HepG2 (cell line): ENCODE measurements around the gene SMAD3. TPM values are rescaled to one million over a fixed set of nuclear protein-coding genes. Genes with fewer than 3 reads are reported as not detected.

ENCODE experiments used
- ATF7 ChIP-seq, 2 experiments: fragments of 450-650 bp in 1 of 2; sonication (generic) in 1 of 2; formaldehyde crosslinking in 1 of 2; IDR thresholded peaks; 2 replicates each; pipeline versions ENCODE4 v1.4.0 to v1.6.1; 2016 to 2020; ENCODE audit warnings: antibody characterized with exemption in 1 of 2, mild to moderate bottlenecking in 1 of 2, missing genetic modification reagents in 1 of 2
- BHLHE40 ChIP-seq: IDR thresholded peaks from 2 replicates; pipeline ENCODE4 v1.6.1; 2011; ENCODE audit warnings: low read length, improper control_type of control experiment
- CCDC6 ChIP-seq: sonication (generic); formaldehyde crosslinking; IDR thresholded peaks from 2 replicates; pipeline ENCODE4 v1.8.1; 2022; ENCODE audit warnings: mild to moderate bottlenecking, missing genetic modification reagents, moderate library complexity
- DNMT3B ChIP-seq: conservative IDR thresholded peaks from 2 replicates; pipeline ENCODE4 v1.6.1; 2016; ENCODE audit warnings: missing biosample characterization, control low read depth
- JARID2 ChIP-seq: sonication (generic); formaldehyde crosslinking; IDR thresholded peaks from 2 replicates; pipeline ENCODE4 v1.8.1; 2023; ENCODE audit warnings: missing genetic modification reagents, inconsistent platforms; ENCODE audit not compliant: insufficient replicate concordance
- JUND ChIP-seq: sonication (generic); formaldehyde crosslinking; IDR thresholded peaks from 2 replicates; pipeline ENCODE4 v1.8.0; 2022; ENCODE audit warnings: mild to moderate bottlenecking, missing genetic modification reagents
- NFKBIZ ChIP-seq: IDR thresholded peaks from 2 replicates; pipeline ENCODE4 v1.6.1; 2018; ENCODE audit warnings: missing genetic modification reagents, missing compliant biosample characterization
- RAD21 ChIP-seq: fragments of 450-650 bp; formaldehyde crosslinking; IDR thresholded peaks from 2 replicates; pipeline ENCODE4 v1.5.0; 2020; ENCODE audit warnings: mild to moderate bottlenecking
- REXO4 ChIP-seq: sonication (generic); formaldehyde crosslinking; IDR thresholded peaks from 2 replicates; pipeline ENCODE4 v1.8.0; 2022; ENCODE audit warnings: missing genetic modification reagents, mild to moderate bottlenecking, borderline replicate concordance
- SIX4 ChIP-seq: sonication (generic); formaldehyde crosslinking; IDR thresholded peaks from 2 replicates; pipeline ENCODE4 v1.4.0; 2020; ENCODE audit warnings: missing genetic modification reagents
- ZBTB33 ChIP-seq: sonication (generic); formaldehyde crosslinking; IDR thresholded peaks from 2 replicates; pipeline ENCODE4 v1.4.0; 2020; ENCODE audit warnings: missing genetic modification reagents
- ZBTB40 ChIP-seq, 2 experiments: fragments of 450-650 bp in 1 of 2; sonication (generic) in 1 of 2; formaldehyde crosslinking in 1 of 2; IDR thresholded peaks; 2 replicates each; pipeline versions ENCODE4 v1.6.1 to v1.8.0; 2016 to 2022; ENCODE audit warnings: antibody characterized with exemption in 1 of 2, mild to moderate bottlenecking in 1 of 2, missing genetic modification reagents in 1 of 2
- ZBTB8A ChIP-seq: sonication (generic); formaldehyde crosslinking; IDR thresholded peaks from 2 replicates; pipeline ENCODE4 v1.4.0; 2020; ENCODE audit warnings: mild to moderate bottlenecking, low read depth, missing genetic modification reagents, borderline replicate concordance
- ZNF232 ChIP-seq: sonication (generic); formaldehyde crosslinking; IDR thresholded peaks from 2 replicates; pipeline ENCODE4 v1.4.0; 2020; ENCODE audit warnings: missing genetic modification reagents, borderline replicate concordance
- ZNF337 ChIP-seq: sonication (generic); formaldehyde crosslinking; IDR thresholded peaks from 2 replicates; pipeline ENCODE4 v1.5.1; 2020; ENCODE audit warnings: missing genetic modification reagents, low read depth, mild to moderate bottlenecking, borderline replicate concordance
- ZNF570 ChIP-seq: sonication (generic); formaldehyde crosslinking; IDR thresholded peaks from 2 replicates; pipeline ENCODE4 v1.4.0; 2020; ENCODE audit warnings: mild to moderate bottlenecking, missing genetic modification reagents, borderline replicate concordance
- ZNF607 ChIP-seq: sonication (generic); formaldehyde crosslinking; IDR thresholded peaks from 2 replicates; pipeline ENCODE4 v1.5.1; 2020; ENCODE audit warnings: missing genetic modification reagents, mild to moderate bottlenecking, borderline replicate concordance
- ZNF709 ChIP-seq: sonication (generic); formaldehyde crosslinking; IDR thresholded peaks from 2 replicates; pipeline ENCODE4 v1.5.0; 2020; ENCODE audit warnings: mild to moderate bottlenecking, missing genetic modification reagents
- polyA plus RNA-seq, 8 experiments: library from polyadenylated mRNA; depleted of rRNA in 3 of 8; stranded (reverse) in 7 of 8; unstranded in 1 of 8; fragments of >200 nt; fragmentation: Illumina TruSeq in 4 of 8; extraction: Trizol in 4 of 8; gene quantifications; 2 replicates each; pipeline versions ENCODE4 v1.2.1 to v1.2.3, GENCODE V29; 2011 to 2016; ENCODE audit warnings: low read depth in 4 of 8, missing spikeins in 1 of 8, mixed read lengths in 1 of 8; ENCODE audit not compliant: insufficient read depth in 1 of 8
- total RNA-seq, 5 experiments: library from RNA; depleted of rRNA; stranded (reverse); fragments of >200 nt; fragmentation: Illumina TruSeq; extraction: Trizol; gene quantifications; 2 replicates each; pipeline ENCODE4 v1.2.3, GENCODE V29; 2016; ENCODE audit warnings: low read depth in 1 of 5
- TF ChIP-seq, protein P1 (sequence below): sonication (generic); formaldehyde crosslinking; IDR thresholded peaks from 2 replicates; pipeline ENCODE4 v1.8.1; 2023; ENCODE audit warnings: missing genetic modification reagents, mild to moderate bottlenecking, borderline replicate concordance

Gene SMAD3
- total and polyA plus RNA-seq, 2 of the 13 experiments (the other 11 are each of a cell fraction or from before 2014, with no cell fraction given) = 8.6 to 56.3 TPM

GRCh38 chr15:67061811-67062368 lies 3.5 kb upstream of the SMAD3 start (continued):
- TF ChIP-seq NFKBIZ (CRISPR knock-in tag) (no peak), ZBTB40 (IDR thresholded peaks at IDR 0.05) (no peak), ZBTB40 (CRISPR knock-in tag; IDR thresholded peaks at IDR 0.05) (no peak), JUND (CRISPR knock-in tag) (no peak), JARID2 (CRISPR knock-in tag) (no peak), DNMT3B (CRISPR knock-in tag) (no peak), RAD21 (CRISPR knock-in tag) (no peak), ZNF570 (CRISPR knock-in tag) (no peak), ZNF709 (CRISPR knock-in tag) (no peak), ZNF337 (0 out of 2 replicates have a peak, but pooled peaks have one; percentile 30), ZBTB8A (CRISPR knock-in tag) (no peak), BHLHE40 (peak; percentile 81), CCDC6 (CRISPR knock-in tag) (no peak), REXO4 (no peak), ZNF607 (CRISPR knock-in tag) (no peak), SIX4 (CRISPR knock-in tag) (no peak), ATF7 (IDR thresholded peaks at IDR 0.05) (no peak), ATF7 (CRISPR knock-in tag; IDR thresholded peaks at IDR 0.05) (no peak), ZBTB33 (CRISPR knock-in tag) (no peak), ZNF232 (CRISPR knock-in tag) (0 out of 2 replicates have a peak, but pooled peaks have one; percentile 1)
- TF ChIP-seq, protein P1, sequence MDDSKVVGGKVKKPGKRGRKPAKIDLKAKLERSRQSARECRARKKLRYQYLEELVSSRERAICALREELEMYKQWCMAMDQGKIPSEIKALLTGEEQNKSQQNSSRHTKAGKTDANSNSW (CRISPR knock-in tag) = no peak
